K562 (cell line): Measurements from ENCODE around the gene HSP90AA1. TPM values are rescaled to one million over a fixed set of nuclear protein-coding genes. Genes with fewer than 3 reads are reported as not detected.

Source experiments
- ATAC-seq: fragments of 200-7000 bp; cut with Tn5 transposase; 3 replicates; pipeline ENCODE4 v1.9.1; 2020; ENCODE audit warnings: moderate library complexity
- BruUV-seq: library from RNA; stranded (reverse); fragments of 400-500 nt; replicated peaks from 2 replicates; lab custom pipeline; 2021; lab: Mats Ljungman, UMichigan
- CTCF ChIA-PET: fragments of 300-600 bp; formaldehyde crosslinking; extraction: SDS; loops from one replicate; lab custom pipeline; 2021; ENCODE audit warnings: low intra/inter-chr PET ratio; lab: Yijun Ruan, JAX
- POLR2A ChIA-PET: fragments of 300-600, 350-650 bp; sonication (Branson Sonifier 250); formaldehyde crosslinking; extraction: SDS; loops from one replicate; lab custom pipeline; 2021; ENCODE audit warnings: antibody characterized with exemption, inconsistent platforms; lab: Yijun Ruan, JAX
- DNase-seq, 4 experiments: peaks; one replicate each; pipeline versions ENCODE4 v3.0.0 to v3.0.0-alpha.2; 2011 to 2018; ENCODE audit warnings: low spot score in 3 of 4, mixed read lengths in 3 of 4; ENCODE audit errors: extremely low read depth in 1 of 4
- FAIRE-seq: peaks from 2 replicates; lab custom pipeline; 2011; peaks lifted over from hg19 to GRCh38; lab: Jason Lieb, UNC
- H2AFZ ChIP-seq: 2 replicates; pipeline ENCODE4 v1.6.0; 2011; ENCODE audit warnings: low read depth, low read length, control low read depth, inconsistent platforms
- H3K27ac ChIP-seq: fragments of 200-600 bp; 3 replicates; pipeline ENCODE4 v1.8.0; 2011; ENCODE audit warnings: low read depth, mild to moderate bottlenecking, control low read depth, inconsistent platforms, low read length, moderate library complexity, mixed read lengths; ENCODE audit errors: extremely low read depth
- H3K27me3 ChIP-seq, 2 experiments: fragments of 300-600 bp in 1 of 2; 2 replicates in 1 of 2; 3 replicates in 1 of 2; pipeline versions ENCODE4 v1.6.0 to v1.8.0; 2011; ENCODE audit warnings: inconsistent platforms in 2 of 2, low read length in 2 of 2, mild to moderate bottlenecking in 1 of 2, mixed read lengths in 1 of 2, moderate library complexity in 1 of 2; ENCODE audit not compliant: control insufficient read depth in 2 of 2, insufficient read depth in 2 of 2
- H3K36me3 ChIP-seq: fragments of 300-600 bp; 3 replicates; pipeline ENCODE4 v1.8.0; 2011; ENCODE audit warnings: mild to moderate bottlenecking, low read length, inconsistent platforms; ENCODE audit not compliant: control insufficient read depth, insufficient read depth
- H3K4me1 ChIP-seq, 2 experiments: fragments of 200-600 bp in 1 of 2; replicated peaks in 1 of 2; 2 replicates in 1 of 2; 3 replicates in 1 of 2; pipeline versions ENCODE4 v1.5.1 to v1.8.0; 2011; ENCODE audit warnings: inconsistent platforms in 2 of 2, low read length in 2 of 2, mild to moderate bottlenecking in 1 of 2, mixed read lengths in 1 of 2, moderate library complexity in 1 of 2; ENCODE audit not compliant: control insufficient read depth in 2 of 2, insufficient read depth in 2 of 2
- H3K4me2 ChIP-seq: 2 replicates; pipeline ENCODE4 v1.6.1; 2011; ENCODE audit warnings: low read length, control low read depth, inconsistent platforms, mixed read lengths; ENCODE audit not compliant: insufficient read depth
- H3K4me3 ChIP-seq: fragments of 200-600 bp; sonication (generic), shearing (Covaris generic); 2 replicates; pipeline ENCODE4 v1.5.1; 2016; ENCODE audit warnings: control low read depth, inconsistent platforms
- H3K79me2 ChIP-seq: fragments of 200-600 bp; 3 replicates; pipeline ENCODE4 v1.8.0; 2011; ENCODE audit warnings: low read length, inconsistent platforms; ENCODE audit not compliant: control insufficient read depth, insufficient read depth
- H3K9ac ChIP-seq, 2 experiments: 2 replicates each; pipeline versions ENCODE4 v1.6.0 to v1.6.1; 2011; ENCODE audit warnings: low read depth in 2 of 2, low read length in 2 of 2, control low read depth in 1 of 2, inconsistent platforms in 1 of 2, mild to moderate bottlenecking in 1 of 2, mixed read lengths in 1 of 2; ENCODE audit not compliant: insufficient read depth in 1 of 2
- H3K9me1 ChIP-seq: one replicate; pipeline ENCODE4 v1.6.0; 2011; ENCODE audit warnings: inconsistent platforms, mild to moderate bottlenecking, low read length, moderate library complexity; ENCODE audit not compliant: control insufficient read depth, insufficient read depth
- H3K9me3 ChIP-seq: replicated peaks from 2 replicates; pipeline ENCODE4 v1.5.1; 2011; ENCODE audit warnings: low read depth, low read length, inconsistent platforms; ENCODE audit not compliant: control insufficient read depth, insufficient read depth
- H4K20me1 ChIP-seq: replicated peaks from 2 replicates; pipeline ENCODE4 v1.6.1; 2011; ENCODE audit warnings: low read length, inconsistent platforms, mixed read lengths; ENCODE audit not compliant: control insufficient read depth, insufficient read depth
- ATF7 ChIP-seq: fragments of 450-650 bp; IDR thresholded peaks from 2 replicates; pipeline ENCODE4 v1.7.1; 2014; ENCODE audit warnings: mild to moderate bottlenecking, moderate library complexity
- BRF1 ChIP-seq: IDR thresholded peaks from 3 replicates; pipeline ENCODE4 v1.6.1; 2011; ENCODE audit warnings: borderline replicate concordance, mild to moderate bottlenecking; ENCODE audit not compliant: insufficient read length; ENCODE audit errors: extremely low read depth
- JUND ChIP-seq, 2 experiments: IDR thresholded peaks; 2 replicates in 1 of 2; 3 replicates in 1 of 2; pipeline ENCODE4 v1.6.1; 2011; ENCODE audit warnings: borderline replicate concordance in 2 of 2, low read depth in 2 of 2, low read length in 2 of 2, improper control_type of control experiment in 1 of 2, missing biosample characterization in 1 of 2, missing genetic modification characterization in 1 of 2, missing genetic modification reagents in 1 of 2
- NCOA6 ChIP-seq: fragments of 450-650 bp; IDR thresholded peaks from 2 replicates; pipeline ENCODE4 v1.6.1; 2017; ENCODE audit warnings: mild to moderate bottlenecking
- RBM25 ChIP-seq: fragments of 200-400 bp; formaldehyde crosslinking; IDR thresholded peaks from 2 replicates; pipeline ENCODE4 v1.6.1; 2018; ENCODE audit warnings: low read length, low read depth, moderate library complexity; ENCODE audit not compliant: severe bottlenecking
- ZBED1 ChIP-seq: IDR thresholded peaks from 2 replicates; pipeline ENCODE4 v1.6.1; 2014
- WGBS: fragments of 100-300 bp; shearing (Covaris generic); methylation state at CpG from one replicate; pipeline ENCODE4 v1.1.6; 2016; ENCODE audit warnings: low coverage, mixed read lengths; ENCODE audit not compliant: insufficient coverage; ENCODE audit errors: missing lambda C conversion rate; 5-methylcytosine and 5-hydroxymethylcytosine counted together
- in situ Hi-C: fragments of 300-500 bp; cut with MboI; formaldehyde crosslinking; loops from 4 replicates; pipeline ENCODE4 v1.15.0; 2018; ENCODE audit warnings: inconsistent platforms, mixed read lengths
- intact Hi-C: fragments of 100-400 bp; cut with micrococcal nuclease; formaldehyde crosslinking; loops from 2 replicates; pipeline ENCODE4 v1.14.2; 2022
- polyA plus RNA-seq, 8 experiments: library from polyadenylated mRNA; depleted of rRNA in 4 of 8; stranded (reverse) in 5 of 8; unstranded in 3 of 8; fragments of >200 nt; fragmentation: Nextera tagmentation in 2 of 8; fragmentation: Illumina TruSeq in 1 of 8; extraction: Ambion mirVana in 2 of 8; extraction: Trizol in 1 of 8; gene quantifications; 2 replicates each; pipeline versions ENCODE4 v1.2.1 to v1.2.3, GENCODE V29; 2011 to 2014; ENCODE audit warnings: inconsistent platforms in 1 of 8, missing spikeins in 1 of 8
- total RNA-seq, 7 experiments: library from RNA; depleted of rRNA in 6 of 7; stranded (reverse); fragments of >200 nt in 6 of 7; fragmentation: Illumina TruSeq in 2 of 7; extraction: Trizol in 2 of 7; gene quantifications; 2 replicates each; pipeline versions ENCODE4 v1.2.1 to v1.2.3, GENCODE V29; 2011 to 2021; ENCODE audit warnings: low replicate concordance in 1 of 7
- TF ChIP-seq, protein P1 (sequence below), 2 experiments: fragments of 450-650 bp; IDR thresholded peaks; 2 replicates each; pipeline ENCODE4 v1.6.1; 2016
- TF ChIP-seq, protein P2 (sequence below): fragments of 450-650 bp; IDR thresholded peaks from 2 replicates; pipeline ENCODE4 v1.6.1; 2016; ENCODE audit warnings: borderline replicate concordance

The HSP90AA1 gene
- total and polyA plus RNA-seq, 9 of the 15 experiments (the other 6 are each of a cell fraction or from before 2014, with no cell fraction given), result 377 to 1,731 (median 879) TPM

DNA sequence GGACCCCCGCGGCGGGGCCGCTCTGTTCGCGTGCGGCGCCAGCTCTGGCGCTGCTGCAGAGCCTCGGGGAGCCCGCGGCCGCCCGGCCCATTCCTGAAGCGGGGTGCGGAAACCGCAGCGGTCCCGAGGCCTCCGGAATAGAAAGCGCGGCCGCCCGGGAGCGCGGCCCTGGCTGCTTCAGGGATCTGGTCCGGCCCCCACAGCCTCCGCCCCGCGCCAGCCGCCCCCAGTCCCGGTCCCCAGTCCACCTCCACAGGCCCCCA is 204 bp downstream of the HSP90AA1 start (continued):
- TF ChIP-seq, protein P1, sequence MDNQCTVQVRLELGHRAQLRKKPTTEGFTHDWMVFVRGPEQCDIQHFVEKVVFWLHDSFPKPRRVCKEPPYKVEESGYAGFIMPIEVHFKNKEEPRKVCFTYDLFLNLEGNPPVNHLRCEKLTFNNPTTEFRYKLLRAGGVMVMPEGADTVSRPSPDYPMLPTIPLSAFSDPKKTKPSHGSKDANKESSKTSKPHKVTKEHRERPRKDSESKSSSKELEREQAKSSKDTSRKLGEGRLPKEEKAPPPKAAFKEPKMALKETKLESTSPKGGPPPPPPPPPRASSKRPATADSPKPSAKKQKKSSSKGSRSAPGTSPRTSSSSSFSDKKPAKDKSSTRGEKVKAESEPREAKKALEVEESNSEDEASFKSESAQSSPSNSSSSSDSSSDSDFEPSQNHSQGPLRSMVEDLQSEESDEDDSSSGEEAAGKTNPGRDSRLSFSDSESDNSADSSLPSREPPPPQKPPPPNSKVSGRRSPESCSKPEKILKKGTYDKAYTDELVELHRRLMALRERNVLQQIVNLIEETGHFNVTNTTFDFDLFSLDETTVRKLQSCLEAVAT (IDR thresholded peaks at IDR 0.05), result peak in 1 of 2 experiments; percentile 49; a peak in 2 of 4 replicates

DNA sequence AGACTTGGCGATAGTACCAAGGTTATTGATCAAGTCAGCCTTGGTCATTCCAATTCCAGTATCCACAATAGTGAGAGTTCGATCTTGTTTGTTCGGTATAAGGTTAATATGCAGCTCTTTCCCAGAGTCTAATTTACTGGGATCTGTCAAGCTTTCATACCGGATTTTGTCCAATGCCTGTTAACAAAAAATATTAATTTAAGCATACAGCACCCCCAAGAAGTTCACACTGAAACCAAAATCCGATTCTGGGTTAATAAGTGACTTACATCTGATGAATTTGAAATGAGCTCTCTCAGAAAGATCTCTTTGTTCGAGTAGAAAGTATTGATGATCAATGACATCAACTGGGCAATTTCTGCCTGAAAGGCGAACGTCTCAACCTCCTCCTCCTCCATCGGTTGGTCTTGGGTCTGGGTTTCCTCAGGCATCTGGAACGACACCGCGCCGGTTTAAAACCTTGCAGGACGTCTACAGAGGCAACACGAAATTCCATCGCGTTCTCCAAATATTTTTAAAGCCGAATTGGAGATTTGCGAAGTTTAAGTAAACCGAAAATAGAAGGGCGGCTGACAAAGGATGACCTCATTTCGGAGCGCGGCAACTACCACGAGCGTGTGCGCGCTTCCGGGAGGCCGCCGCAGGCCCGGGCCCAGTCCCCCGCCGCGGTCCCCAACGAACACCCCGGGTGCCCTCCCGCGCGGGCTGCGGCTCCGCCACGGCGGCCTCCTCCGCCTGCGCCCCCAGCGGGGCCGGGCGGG is 716 bp downstream of the HSP90AA1 start:
- in situ Hi-C loops (no loop called here), intact Hi-C loops (loop anchor here (5.0 kb wide), 1 partner anchor 399 kb away; no protein-coding TSS in a partner anchor)
- Histone ChIP-seq H2AFZ (no peak overlapping the region), H3K79me2 (peaks cover 71% of the 10 kb centered on the region), H4K20me1 (peaks cover 29% of the 10 kb centered on the region), H3K9me3 (no peaks in the 10 kb centered on the region), H3K27me3 (no peaks in the 10 kb centered on the region), H3K4me1 (peaks cover 21 to 34% of the 10 kb centered on the region in 2 experiments; a peak in 4 of 5 replicates), H3K4me3 (peak overlapping the region; percentile 89), H3K27ac (peak overlapping the region; percentile 88), H3K9ac (peak overlapping the region; percentile 83 to 94), H3K4me2 (peak overlapping the region; percentile 85), H3K9me1 (no peaks in the 10 kb centered on the region), H3K36me3 (peaks cover 52% of the 10 kb centered on the region)
- DNase-seq (peak; percentile 42 to 67 (median 56)), FAIRE-seq (no peak), ATAC-seq (peak; percentile 14)
- BruUV-seq, result no TSS peak
- CTCF ChIA-PET, result interaction anchor here (0.7 kb wide), 1 partner anchor 1846 kb away, joined by 4 read pairs; no protein-coding TSS in a partner anchor
- POLR2A ChIA-PET, result interaction anchor here (0.6 to 3.3 kb wide), 10 partner anchors 8 to 326 kb away, joined by 3 to 17 read pairs (median 4); no protein-coding TSS in a partner anchor
- under 1% methylated on average over 48 of the region's 49 CpGs for WGBS
- TF ChIP-seq ATF7, result peak; percentile 76; the same call in 1 of the 2 replicates
- TF ChIP-seq, protein P2, sequence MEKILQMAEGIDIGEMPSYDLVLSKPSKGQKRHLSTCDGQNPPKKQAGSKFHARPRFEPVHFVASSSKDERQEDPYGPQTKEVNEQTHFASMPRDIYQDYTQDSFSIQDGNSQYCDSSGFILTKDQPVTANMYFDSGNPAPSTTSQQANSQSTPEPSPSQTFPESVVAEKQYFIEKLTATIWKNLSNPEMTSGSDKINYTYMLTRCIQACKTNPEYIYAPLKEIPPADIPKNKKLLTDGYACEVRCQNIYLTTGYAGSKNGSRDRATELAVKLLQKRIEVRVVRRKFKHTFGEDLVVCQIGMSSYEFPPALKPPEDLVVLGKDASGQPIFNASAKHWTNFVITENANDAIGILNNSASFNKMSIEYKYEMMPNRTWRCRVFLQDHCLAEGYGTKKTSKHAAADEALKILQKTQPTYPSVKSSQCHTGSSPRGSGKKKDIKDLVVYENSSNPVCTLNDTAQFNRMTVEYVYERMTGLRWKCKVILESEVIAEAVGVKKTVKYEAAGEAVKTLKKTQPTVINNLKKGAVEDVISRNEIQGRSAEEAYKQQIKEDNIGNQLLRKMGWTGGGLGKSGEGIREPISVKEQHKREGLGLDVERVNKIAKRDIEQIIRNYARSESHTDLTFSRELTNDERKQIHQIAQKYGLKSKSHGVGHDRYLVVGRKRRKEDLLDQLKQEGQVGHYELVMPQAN, result 0 out of 2 replicates have a peak, but pooled peaks have one; percentile 19
- TF ChIP-seq NCOA6, result no peak
- no peak for TF ChIP-seq BRF1
- TF ChIP-seq ZBED1, result peak; percentile 47; the same call in 1 of the 2 replicates
- TF ChIP-seq, protein P1 (IDR thresholded peaks at IDR 0.05), result peak in 1 of 2 experiments; percentile 26; a peak in 1 of 4 replicates
- TF ChIP-seq RBM25, result no peak
- TF ChIP-seq JUND (IDR thresholded peaks at IDR 0.05; ENCODE audit: borderline replicate concordance, low read depth, low read length), result peak; percentile 55; the same call in 1 of the 2 replicates
- TF ChIP-seq JUND (tag; IDR thresholded peaks at IDR 0.05; ENCODE audit: borderline replicate concordance, low read depth, low read length), result peak; percentile 23; the same call in 1 of the 3 replicates
